BJ (cell line): ENCODE results near the gene SLC2A5. TPM values are rescaled to one million over a fixed set of nuclear protein-coding genes. Genes with fewer than 3 reads are reported as not detected.

Experiments used
- CTCF ChIA-PET: fragments of 350-600 bp; formaldehyde crosslinking; extraction: SDS; loops from one replicate; lab custom pipeline; 2021; ENCODE audit warnings: antibody characterized with exemption, inconsistent platforms; lab: Yijun Ruan, JAX
- POLR2A ChIA-PET: fragments of 300-600 bp; sonication (Branson Sonifier 250); formaldehyde crosslinking; extraction: SDS; loops from one replicate; lab custom pipeline; 2021; ENCODE audit warnings: antibody characterized with exemption; lab: Charles Lee
- DNase-seq: peaks from one replicate; pipeline ENCODE4 v3.0.0-alpha.2; 2011; ENCODE audit warnings: low read depth
- H3K27me3 ChIP-seq: 2 replicates; pipeline ENCODE4 v1.6.0; 2011; ENCODE audit warnings: low read length; ENCODE audit not compliant: control insufficient read depth, insufficient read depth
- H3K36me3 ChIP-seq: 2 replicates; pipeline ENCODE4 v1.5.1; 2011; ENCODE audit warnings: low read length; ENCODE audit not compliant: control insufficient read depth, insufficient read depth
- H3K4me3 ChIP-seq: 2 replicates; pipeline ENCODE4 v1.5.1; 2011; ENCODE audit warnings: low read depth, mild to moderate bottlenecking, control low read depth, low read length
- polyA plus RNA-seq: library from polyadenylated mRNA; depleted of rRNA; stranded (reverse); fragments of >200 nt; gene quantifications from 2 replicates; pipeline ENCODE4 v1.2.3, GENCODE V29; 2011
- TF ChIP-seq, protein P1 (sequence below): IDR thresholded peaks from 2 replicates; pipeline ENCODE4 v1.5.1; 2011; ENCODE audit warnings: low read depth, mild to moderate bottlenecking, control low read depth, inconsistent platforms, low read length, moderate library complexity; ENCODE audit not compliant: insufficient read depth

SLC2A5 gene
- polyA plus RNA-seq, 1 experiment, result 0.16 TPM

GRCh38 chr1:9020305-9020704 lies 49.1 kb downstream of the SLC2A5 start:
- Histone ChIP-seq H3K27me3 (peaks cover 5% of the 10 kb centered on the region; the same call in 1 of the 2 replicates), H3K36me3 (no peaks in the 10 kb centered on the region), H3K4me3 (no peak overlapping the region)
- POLR2A ChIA-PET, result no interaction called here
- CTCF ChIA-PET, result interaction anchor here (2.5 kb wide), 1 partner anchor 15 kb away, joined by 6 read pairs; no protein-coding TSS in a partner anchor
- no peak for DNase-seq
- TF ChIP-seq, protein P1, sequence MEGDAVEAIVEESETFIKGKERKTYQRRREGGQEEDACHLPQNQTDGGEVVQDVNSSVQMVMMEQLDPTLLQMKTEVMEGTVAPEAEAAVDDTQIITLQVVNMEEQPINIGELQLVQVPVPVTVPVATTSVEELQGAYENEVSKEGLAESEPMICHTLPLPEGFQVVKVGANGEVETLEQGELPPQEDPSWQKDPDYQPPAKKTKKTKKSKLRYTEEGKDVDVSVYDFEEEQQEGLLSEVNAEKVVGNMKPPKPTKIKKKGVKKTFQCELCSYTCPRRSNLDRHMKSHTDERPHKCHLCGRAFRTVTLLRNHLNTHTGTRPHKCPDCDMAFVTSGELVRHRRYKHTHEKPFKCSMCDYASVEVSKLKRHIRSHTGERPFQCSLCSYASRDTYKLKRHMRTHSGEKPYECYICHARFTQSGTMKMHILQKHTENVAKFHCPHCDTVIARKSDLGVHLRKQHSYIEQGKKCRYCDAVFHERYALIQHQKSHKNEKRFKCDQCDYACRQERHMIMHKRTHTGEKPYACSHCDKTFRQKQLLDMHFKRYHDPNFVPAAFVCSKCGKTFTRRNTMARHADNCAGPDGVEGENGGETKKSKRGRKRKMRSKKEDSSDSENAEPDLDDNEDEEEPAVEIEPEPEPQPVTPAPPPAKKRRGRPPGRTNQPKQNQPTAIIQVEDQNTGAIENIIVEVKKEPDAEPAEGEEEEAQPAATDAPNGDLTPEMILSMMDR, result no peak

- TF ChIP-seq, protein P1, result no peak
- H3K4me3 ChIP-seq, result no peak overlapping the region
- CTCF ChIA-PET, result interaction anchor here (1.5 kb wide), 1 partner anchor 15 kb away, joined by 4 read pairs; no protein-coding TSS in a partner anchor
- no peak for DNase-seq
- peaks cover 5% of the 10 kb centered on the region; the same call in 1 of the 2 replicates for H3K27me3 ChIP-seq
- H3K36me3 ChIP-seq, result no peaks in the 10 kb centered on the region
- POLR2A ChIA-PET, result no interaction called here
Measured at GRCh38 chr1:9019896-9020295, 49.5 kb downstream of the SLC2A5 start.

- TF ChIP-seq, protein P1, result no peak
Measured at GRCh38 chr1:9018333-9018732, 51.1 kb downstream of the SLC2A5 start.

DNA sequence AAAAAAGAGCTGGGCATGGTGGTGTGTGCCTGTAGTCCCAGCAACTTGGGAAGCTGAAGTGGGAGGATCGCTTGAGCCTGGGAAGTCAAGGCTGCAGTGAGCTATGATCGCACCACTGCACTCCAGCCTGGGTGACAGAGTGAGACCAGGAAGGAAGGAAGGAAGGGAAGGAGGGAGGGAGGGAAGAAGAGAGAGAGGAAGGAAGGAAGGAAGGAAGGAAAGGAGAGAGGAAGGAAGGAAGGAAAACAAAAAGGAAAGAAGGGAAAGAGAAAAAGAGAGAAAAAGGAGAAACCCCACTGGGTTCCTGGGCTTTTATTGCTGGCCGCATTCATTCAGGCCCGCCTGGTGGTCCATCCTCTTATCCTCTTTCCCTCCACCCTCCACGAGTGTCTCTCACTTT lies 53.0 kb downstream of the SLC2A5 start:
- CTCF ChIA-PET, result interaction anchor here (2.1 kb wide), 1 partner anchor 85 kb away, joined by 8 read pairs; no protein-coding TSS in a partner anchor
- no peaks in the 10 kb centered on the region for H3K36me3 ChIP-seq
- POLR2A ChIA-PET, result no interaction called here
- no peak for DNase-seq
- no peak overlapping the region for H3K4me3 ChIP-seq
- TF ChIP-seq, protein P1, result no peak
- H3K27me3 ChIP-seq, result peaks cover 5% of the 10 kb centered on the region; the same call in 1 of the 2 replicates

More at GRCh38 chr1:9018333-9018732, 51.1 kb downstream of the SLC2A5 start:
- DNase-seq, result no peak
- Histone ChIP-seq H3K36me3 (no peaks in the 10 kb centered on the region), H3K4me3 (no peak overlapping the region), H3K27me3 (peaks cover 5% of the 10 kb centered on the region; the same call in 1 of the 2 replicates)
- ChIA-PET POLR2A (no interaction called here), CTCF (no interaction called here)

DNA sequence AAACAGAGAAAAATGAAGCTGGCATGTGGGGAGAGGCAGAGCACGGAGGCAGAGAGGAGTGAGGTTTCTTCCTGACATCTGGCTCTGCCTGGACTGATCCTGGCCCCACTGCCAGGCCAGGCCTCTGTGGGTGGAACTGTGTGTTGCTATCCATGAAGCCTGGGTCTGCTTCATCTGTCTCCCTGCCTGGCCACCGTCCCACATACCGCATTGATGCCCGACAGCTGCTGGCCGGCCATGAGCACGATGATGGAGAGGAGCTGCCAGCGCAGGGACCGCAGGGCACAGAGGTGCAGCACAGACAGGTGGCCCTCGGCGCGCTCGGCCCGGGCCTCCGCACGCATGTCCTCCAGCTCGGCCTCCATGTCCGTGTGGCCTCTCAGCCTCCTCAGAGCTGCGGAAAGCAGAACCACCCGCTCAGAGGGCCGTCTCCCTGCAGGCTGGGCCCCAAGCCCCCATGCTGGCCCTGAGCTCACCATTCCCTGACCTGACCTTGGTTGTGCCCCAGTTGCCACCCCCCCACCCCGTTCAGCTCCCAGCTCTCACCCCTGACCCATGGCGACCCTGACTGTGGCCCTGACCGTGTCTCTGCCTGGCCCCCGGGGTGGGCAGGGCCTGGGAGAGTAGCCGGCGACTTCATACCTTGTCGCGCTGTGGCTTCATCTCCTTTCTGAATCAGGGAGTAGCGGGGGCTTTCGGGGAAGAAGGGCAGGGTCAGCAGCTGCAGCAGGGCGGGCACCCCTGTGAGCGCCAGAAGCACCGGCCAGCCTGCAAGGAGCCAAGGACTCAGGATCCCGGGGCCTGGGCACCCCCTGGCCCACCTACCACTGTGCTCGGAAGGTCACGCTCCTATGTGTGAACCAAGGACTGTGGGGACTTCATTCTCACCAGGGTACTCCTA lies 54.7 kb downstream of the SLC2A5 start:
- Histone ChIP-seq H3K36me3 (no peaks in the 10 kb centered on the region), H3K4me3 (no peak overlapping the region), H3K27me3 (peaks cover 5% of the 10 kb centered on the region; the same call in 1 of the 2 replicates)
- POLR2A ChIA-PET, result no interaction called here
- TF ChIP-seq, protein P1, result no peak
- CTCF ChIA-PET, result interaction anchor here (0.5 to 1.5 kb wide), 3 partner anchors 10 to 181 kb away, joined by 3 to 6 read pairs (median 3); no protein-coding TSS in a partner anchor
- DNase-seq, result no peak
